Medulla oblongata (tissue), 1 donor: Measurements from ENCODE around the gene MTCH2.
A peak's percentile ranks its signal among the peaks of the same experiment; 100 is the strongest.
"Not testable (repeated sequence)": the region's sequence is repeated elsewhere in the genome, so short reads cannot be mapped to it uniquely, and the experiment has no call there.

Experiments
- DNase-seq: peaks from one replicate; pipeline ENCODE4 v3.0.0-alpha.2; 2015; ENCODE audit errors: extremely low spot score

MTCH2 gene

DNA sequence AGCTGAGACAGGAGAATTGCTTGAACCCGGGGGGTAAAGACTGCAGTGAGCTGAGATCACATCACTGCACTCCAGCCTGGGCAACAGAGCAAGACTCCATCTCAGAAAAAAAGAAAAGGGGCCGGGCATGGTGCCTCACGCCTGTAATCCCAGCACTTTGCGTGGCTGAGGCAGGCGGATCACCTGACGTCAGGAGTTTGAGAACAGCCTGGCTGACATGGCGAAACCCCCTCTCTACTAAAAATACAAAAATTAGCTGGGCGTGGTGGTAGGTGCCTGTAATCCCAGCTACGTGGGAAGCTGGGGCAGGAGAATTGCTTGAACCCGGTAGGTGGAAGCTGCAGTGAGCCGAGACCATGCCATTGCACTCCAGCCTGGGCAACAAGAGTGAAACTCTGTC lies 6.0 kb downstream of the MTCH2 start:
- not testable (repeated sequence) for DNase-seq

DNA sequence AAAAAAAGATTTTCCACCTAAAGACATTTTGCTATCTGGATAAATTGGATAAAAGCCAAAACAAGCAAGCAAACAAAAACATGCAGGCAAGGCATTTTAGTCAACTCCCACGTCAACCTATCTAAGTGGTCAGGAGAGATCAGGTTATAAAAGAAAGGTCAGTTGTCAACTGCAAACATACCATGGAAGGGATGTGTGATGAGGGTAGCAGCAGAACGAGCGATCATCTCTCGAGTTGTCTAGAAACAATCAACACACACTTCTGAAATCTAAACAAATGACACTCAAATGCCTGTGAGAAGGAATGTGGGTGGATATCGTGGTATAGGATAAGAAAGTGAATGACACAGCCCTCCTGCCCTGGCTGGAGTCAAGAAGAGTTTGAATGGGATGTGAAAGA lies 10.9 kb downstream of the MTCH2 start:
- no peak for DNase-seq

DNA sequence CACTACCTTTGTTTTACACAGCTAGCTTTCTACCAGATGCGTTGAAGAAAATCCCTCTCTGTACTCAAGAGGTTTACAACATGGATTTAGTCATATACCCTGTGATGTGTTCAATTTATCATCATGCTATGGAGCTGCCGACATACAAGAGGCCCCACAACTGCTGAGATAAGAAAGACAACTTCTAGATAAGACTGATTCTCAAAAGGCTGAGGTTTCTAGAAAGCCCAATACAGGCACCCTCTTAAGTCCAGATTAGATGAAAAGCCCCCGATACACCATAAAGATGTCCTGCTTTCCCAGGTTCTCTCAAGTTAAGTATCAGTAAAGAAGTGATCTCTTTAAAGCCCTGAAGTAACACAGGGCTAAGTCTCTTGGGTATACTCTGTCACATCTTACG lies 14.3 kb downstream of the MTCH2 start:
- DNase-seq = no peak

DNA sequence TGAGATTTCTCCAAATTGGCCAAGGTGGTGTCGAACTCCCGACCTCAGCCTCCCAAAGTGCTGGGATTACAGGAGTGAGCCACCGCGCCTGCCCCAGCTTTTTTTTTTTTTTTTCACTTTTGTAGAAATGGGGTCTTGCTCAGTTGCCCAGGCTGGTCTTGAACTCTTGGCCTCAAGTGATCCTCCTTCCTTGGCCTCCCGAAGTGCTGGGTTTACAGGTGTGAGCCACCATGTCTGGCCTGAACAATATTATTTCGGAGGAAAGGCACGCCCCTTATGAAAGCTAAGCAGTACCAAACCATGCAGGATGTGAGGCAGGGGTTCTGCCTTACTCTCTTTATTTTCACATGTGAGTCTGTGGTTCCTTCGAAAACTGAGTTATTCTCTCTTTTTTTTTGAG lies 16.1 kb downstream of the MTCH2 start:
- no peak for DNase-seq

DNA sequence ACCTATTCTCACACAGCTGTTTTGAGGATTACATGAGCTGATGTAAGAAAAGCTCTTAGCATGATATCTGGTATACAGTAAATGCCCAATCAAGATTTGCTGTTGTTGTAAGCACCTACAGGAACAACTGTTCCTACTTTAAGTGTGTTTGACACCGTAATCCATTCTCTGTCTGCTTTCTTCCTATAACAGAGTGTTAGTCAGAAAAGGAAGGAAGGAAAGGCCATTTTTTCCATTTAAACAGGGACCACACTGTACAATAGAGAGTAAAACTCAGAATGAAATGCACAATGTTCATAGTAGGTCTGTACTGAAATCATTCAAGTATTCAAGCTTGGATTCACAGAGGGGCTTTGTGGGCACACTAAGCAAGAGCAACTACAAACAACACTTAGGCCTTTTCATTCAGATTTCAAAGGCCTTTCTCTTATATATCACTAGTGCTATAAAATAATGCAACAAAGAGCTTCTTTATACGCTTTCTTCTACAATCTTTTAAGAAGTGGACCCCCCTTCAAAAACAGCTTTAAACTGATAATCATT lies 21.5 kb downstream of the MTCH2 start:
- DNase-seq = peak; percentile 51

DNA sequence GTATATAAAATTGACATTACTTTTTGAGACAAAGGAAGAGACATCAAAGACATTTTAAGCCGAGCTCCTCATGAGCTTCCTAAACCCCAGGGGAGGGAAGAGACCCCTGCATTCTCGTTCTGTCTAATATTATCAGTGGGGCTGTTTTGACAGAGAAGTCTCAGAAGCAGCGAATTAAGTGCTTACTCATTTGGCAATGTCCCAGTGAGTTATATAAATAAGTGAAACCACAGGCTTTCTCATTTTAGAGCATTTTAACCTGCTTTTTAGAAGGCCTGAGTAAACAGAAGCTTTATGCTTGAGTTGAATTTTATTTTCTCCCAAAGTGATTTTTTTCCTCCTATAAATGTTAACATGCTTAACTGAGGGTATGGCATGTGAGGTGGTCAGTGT lies 24.9 kb downstream of the MTCH2 start:
- DNase-seq = no peak

DNA sequence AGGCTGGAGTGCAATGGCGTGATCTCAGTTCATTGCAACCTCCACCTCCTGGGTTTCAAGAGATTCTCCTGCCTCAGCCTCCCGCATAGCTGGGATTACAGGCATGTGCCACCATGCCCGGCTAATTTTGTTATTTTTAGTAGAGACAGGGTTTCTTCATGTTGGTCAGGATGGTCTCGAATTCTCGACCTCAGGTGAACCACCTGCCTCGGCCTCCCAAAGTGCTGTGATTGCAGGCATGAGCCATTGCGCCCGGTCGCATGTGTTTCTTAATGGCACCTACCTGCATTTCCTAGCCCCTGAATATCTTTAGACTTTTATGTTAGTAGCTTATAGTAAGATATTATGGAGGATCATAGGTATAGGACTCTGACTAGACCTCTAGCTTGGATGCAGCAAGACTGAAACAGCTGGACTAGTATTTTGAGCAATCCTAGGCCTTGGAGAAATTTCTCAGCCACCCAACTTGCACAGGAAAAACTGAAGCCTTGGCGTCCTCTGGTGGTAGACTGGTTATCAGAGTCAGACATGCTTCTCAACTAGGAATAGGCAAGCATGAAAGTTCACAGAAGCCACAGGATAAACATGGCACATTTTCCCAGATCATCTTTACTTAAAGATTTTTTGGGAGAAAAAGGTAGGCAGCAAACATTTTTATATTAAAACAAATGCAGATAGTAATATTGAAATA lies 25.5 kb downstream of the MTCH2 start:
- peak; percentile 80 for DNase-seq

DNA sequence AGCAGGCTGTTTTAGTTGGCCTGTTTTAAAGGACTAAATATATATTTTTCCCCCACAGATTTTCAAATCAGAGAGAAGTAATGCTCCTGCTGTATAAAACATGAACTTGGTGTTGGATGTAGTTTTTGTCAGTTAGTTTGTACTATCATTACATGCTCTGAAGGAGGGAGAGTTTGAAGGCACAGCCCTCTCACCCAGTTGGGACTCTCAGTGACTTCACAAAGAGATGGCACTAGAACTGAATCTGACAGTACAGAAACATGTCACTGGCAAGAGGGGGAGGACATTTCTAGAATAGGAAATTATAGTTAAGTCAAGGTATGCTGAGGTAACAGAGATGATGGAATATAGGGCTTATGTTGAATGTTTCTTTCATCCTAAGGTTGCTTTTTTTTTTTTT lies 27.1 kb downstream of the MTCH2 start:
- no peak for DNase-seq

DNA sequence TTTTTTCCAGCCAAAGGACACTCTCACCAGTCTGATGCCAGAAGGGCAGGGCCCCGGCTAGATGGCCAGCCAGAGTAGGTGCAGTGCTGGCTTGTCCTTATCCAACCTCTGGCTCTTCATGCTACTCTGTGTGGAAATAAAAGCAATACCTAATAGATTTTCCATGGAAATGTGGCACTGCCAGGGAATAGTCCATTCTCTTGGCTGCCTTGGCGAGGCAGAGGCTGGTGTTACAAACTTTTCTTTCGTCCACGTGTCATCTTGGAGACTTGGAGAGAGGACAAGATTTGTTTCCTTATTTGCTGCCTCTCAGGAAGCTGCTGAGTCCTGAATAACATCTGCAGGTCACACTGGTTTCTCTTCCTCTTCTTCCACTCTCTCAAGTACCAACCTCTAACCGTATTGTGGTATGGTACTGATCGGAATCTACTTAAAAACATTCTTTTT lies 31.0 kb downstream of the MTCH2 start:
- peak; percentile 88 for DNase-seq

DNA sequence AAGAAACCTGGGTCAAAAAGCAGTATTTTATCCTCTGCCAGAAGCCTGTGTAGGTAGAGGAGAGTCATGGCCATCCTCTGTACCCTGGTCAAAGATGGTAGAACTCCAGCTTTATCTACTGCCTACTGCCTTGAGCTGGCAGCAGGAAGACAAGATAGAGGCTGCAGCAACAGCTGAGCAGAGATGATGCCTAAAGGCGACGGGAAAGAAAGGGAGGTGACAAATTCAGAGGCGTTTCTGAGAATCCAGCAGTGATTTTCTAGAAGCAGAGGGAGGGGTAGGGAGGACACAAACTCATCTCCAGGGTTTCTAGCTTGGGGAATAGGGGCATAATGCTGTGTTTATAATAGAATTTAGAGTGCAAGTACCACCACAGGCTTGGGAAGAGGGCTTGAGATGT lies 32.7 kb downstream of the MTCH2 start:
- DNase-seq = no peak

DNA sequence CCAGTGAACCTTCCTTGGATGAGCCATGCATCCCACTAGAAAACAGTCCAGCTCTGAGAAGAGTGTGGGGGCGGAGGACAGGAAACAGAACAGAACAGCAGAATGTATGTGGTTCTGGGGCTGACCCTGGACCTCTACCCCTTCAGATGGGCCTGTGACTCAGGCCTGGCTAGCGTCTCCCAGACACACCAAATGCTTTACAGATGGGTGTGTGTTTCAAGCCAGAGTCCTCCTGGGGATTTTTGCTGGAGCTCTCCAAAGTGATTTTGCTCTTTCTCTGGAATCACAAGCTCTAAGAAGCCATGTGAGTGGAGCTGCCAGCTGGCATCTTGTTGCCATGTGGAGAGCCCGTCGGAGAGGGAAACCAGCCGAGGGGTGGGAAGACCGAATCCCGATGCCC lies 35.0 kb downstream of the MTCH2 start:
- DNase-seq = peak; percentile 44

DNA sequence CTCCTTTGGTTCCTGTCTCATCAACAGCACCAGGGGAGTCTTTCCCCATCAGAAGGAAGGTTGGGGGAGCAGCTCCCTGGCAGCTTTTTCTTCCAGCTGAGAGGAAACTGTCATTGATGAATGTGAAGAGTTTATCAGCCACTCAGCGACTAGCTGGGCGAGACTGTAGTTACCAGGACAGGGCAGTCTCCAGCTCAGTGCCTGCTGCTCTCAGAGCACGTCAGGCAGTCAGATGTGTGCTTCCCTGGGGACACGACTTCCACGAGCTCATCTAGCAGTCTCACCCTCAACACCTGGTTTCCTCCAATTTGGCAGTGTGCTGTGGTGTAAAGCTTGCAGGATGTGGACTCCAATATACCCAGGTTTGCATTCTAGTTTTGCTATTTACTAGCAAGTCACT lies 35.6 kb downstream of the MTCH2 start:
- no peak for DNase-seq

DNA sequence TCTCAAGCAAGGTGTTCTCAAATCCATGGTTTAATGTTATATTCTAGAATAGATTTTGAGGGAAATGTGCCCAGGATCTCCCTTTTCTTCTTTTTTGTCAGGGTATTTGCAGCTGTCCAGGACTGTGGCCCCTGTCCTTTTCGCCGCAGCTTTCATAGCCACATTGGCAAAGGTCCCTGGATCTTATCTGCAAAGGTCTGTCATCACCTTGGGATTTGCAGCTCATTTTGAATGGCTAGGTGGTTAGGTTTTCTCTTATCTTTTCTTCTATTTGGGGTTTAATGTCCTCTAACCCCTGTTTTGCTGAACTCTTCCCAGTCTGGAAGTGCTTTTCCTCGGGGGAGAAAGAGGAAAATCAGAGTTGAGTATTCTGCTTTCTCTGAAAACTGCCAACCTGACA lies 36.4 kb downstream of the MTCH2 start:
- no peak for DNase-seq

DNA sequence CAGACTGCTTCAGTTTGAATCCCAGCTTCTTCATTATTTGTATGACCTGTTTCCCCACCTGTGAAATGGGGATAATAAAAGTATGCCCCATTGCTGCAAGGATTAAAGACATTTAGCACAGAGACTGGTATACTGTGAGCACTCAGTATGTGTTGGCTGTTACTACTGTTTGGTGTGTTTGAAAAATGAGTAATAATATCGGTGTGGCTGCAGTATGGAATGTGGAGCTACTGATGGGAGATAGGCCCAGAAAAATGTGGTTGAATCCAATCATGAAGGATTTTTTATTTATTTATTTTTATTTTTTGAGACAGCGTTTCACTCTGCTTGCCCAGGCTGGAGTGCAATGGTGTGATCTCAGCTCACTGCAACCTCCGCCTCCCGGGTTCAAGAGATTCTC lies 39.1 kb downstream of the MTCH2 start:
- DNase-seq = no peak

DNA sequence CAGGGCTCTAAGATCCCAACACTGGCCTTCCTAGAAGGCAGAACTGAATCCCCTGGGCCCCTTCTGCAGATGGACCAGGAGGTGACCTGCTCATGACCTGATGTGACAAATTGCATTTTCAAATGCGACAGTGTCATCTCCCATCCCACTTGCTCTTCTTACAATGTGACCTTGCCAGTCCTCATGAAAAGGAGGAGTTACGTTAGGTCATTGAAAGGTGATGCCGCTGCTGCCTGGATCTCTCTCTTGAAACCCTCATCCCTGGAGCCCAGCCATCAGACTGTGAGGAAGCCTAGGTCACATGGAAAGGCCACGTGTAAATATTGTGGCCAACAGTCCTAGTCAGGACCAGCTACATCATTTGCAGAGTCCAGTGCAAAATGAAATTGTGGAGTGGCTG lies 42.5 kb downstream of the MTCH2 start:
- DNase-seq = peak; percentile 55

DNA sequence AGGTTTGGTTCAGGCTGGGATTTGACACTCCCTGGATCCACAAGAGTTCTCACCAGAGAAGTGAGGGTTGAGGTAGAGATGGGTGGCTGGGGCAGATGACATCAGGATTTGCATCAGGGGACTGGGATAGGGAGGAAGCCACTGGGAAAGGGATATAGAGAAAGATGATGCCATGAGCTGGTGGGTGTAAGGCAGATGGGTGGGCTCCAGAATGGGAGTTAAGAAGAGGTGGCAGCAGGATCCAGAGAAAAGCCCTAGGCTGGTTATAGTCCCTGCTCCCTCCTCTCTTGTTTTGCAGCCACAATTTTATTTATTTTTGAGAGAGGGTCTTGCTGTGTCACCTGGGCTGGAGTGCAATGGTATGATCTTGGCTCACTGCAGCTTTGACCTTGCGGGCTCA lies 46.4 kb downstream of the MTCH2 start:
- DNase-seq = no peak

DNA sequence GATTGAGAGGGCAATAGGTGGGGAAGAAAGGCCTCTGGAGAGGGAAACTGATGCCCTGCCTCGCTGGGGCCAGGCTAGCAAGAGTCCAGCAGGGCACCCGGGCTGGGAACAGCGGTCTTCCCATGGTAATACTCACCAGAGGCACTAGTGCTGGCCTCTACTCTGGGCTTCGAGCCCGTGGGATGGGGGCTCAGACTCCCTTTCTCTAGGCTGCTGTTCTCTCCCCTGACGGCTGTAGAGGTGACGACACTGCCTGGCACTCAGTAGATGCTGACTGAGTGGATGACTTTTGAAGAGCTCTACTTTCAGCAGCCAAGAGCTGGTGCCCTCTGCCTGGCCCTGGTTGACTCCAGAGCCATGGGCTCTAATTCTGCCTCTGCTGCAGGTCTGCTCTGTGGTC lies 47.3 kb downstream of the MTCH2 start:
- peak; percentile 80 for DNase-seq

DNA sequence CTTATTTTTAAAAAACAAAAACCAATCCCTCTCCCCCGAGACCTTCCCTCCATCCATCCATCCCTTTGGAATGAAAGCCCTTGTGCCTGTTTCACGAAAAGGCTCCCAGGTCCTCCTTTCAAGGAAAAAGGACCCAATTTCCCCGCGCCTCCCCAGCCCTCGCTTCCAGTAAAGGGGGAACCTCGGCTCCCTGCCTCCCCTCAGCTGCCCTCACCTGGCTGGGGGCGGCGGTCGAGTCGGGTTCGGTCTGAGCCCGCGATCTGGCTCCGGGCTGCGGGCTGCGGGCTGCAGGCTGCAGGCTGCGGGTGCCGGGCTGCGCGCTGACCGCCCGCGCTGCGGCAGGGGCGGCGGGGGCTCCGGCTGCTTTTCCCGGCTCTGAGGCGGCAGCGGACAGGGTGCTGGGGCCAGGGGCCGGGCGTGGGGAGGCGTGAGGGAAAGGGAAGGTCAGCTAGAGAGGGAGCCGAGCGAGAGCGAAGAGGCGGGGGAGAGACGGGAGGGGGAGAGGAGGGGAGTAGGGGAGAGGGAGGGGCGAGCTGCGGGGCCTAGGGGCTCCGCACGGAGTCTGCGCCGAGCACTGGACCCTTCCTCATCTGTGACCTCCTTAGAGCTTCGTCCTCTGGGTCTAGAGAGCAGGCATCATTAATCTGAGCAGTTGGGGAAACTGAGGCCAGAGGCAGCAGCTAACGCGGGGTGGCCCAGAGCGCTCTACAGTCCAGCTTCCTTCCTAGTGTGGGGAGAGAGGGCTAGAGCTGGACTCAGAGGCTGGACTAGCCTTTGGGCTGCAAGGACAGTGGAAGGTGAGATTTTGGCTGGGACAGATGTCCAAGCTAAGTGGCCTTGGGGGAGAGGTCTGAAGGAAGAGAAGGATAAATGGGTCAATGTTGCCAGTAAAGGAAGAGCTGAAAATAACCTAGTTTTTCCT lies 48.2 kb downstream of the MTCH2 start, which contains the start of gene C1QTNF4:
TSS of gene C1QTNF4 (minus strand) at position 478 of the 922 bp plus-strand sequence. CDS start 3,601 bp downstream, outside the sequence.
- DNase-seq = no peak

DNA sequence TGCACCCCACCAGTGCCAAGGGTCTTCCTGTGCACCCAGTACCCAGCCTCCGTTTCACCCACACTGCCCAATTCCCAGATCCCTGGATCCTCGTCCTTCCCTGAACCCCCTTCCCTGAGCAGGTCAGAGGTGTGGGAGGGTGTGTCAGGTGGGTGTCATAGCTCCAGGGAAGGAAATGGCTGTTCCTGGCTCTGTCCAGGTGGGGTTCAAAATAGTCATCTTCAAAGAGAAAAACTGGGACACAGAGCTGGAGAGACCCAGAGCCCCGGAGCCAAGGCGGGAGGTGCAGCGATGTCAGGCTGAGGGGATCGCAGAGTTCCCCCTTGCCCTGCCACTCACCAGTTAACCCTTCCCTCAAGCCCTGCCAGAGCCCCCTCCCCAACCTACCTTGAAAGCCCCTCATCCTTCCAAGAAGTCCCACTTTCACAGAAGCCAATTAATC lies 48.8 kb downstream of the MTCH2 start:
- DNase-seq = no peak

DNA sequence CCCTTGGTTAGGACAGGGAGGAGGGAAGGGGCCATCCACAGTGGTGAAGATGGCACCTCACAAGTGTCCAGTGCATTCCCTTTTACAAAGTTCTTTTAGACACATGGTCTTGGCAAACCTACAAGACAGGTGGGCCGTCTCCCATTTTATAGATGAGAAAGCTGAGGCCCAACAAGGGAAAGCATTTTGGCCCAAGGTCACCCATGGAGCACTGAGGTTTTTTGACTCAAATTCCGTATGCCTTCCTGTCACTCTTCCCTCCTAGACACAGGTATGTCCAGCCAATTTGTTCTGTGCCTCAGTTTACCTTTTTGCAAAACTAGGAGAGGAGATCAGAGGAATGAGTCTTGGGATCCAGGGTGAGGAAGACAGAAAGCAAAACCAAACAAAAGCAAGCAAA lies 49.4 kb downstream of the MTCH2 start:
- no peak for DNase-seq

DNA sequence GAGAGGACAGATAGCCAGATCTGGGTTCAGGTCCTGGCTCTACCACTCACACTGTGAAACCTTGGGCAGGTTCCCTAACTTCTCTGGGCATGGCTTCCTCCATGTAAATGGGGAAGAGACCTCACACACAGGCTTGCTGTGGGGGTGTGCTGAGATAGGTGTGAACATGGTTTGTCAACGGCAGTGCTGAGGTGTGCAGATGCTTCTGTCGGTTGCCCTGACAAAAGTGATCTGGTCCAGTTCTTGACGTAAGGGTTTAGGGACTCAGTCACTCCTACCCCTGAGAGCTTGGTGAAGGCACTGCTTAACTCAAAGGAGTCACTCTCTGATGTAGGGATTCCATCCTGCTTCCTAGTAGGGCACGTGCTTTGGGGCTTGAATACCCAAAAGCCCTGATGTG lies 50.1 kb downstream of the MTCH2 start:
- no peak for DNase-seq

DNA sequence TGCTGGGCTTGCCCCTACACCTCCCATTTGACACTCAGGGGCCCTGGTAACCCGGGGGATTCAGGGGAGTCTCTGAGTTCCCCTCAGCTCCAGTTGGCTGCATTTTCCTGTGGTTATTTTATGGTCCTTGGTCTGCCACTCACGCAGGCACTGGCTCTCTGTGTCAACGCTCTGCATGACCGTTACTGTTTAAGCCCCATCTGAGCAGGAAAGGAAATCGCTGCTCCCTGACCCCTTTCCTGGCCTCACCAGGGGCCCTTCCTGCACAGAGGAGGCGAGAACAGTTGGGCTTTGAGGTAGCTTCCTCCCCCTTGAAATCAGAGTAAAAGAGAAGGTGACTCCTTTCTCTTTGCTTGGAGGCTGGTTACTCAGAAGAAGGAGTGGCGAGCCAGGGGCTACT lies 50.6 kb downstream of the MTCH2 start:
- no peak for DNase-seq
